ENCODE measurements around the gene SMIM32. TPM values are rescaled to one million over a fixed set of nuclear protein-coding genes. Genes with fewer than 3 reads are reported as not detected.

SMIM32 gene
- not detected for total RNA-seq

- no peak for DNase-seq
- no peak within 1 kb of the TSS for H3K27ac Mint-ChIP-seq
- no peaks in the 10 kb centered on the region for H3K9me3 Mint-ChIP-seq
- H3K27me3 Mint-ChIP-seq: peaks cover 50% of the 10 kb centered on the region
- H3K4me1 Mint-ChIP-seq: no peaks in the 10 kb centered on the region
- CTCF ChIA-PET: no interaction called here
- H3K36me3 Mint-ChIP-seq (ENCODE audit: low read depth): no peaks in the 10 kb centered on the region
- POLR2A ChIA-PET: no interaction called here
- H3K4me3 Mint-ChIP-seq: no peak within 1 kb of the TSS
Measured at GRCh38 chr5:136192526-136193321, at the start of gene SMIM32. TSS of gene SMIM32 (minus strand) at chr5:136193162. CDS start at chr5:136192524, 638 bp downstream.

GRCh38 chr5:136242611-136243010 is 49.6 kb upstream of the SMIM32 start:
- CTCF ChIA-PET: no interaction called here

GRCh38 chr5:136242136-136242535 is 49.2 kb upstream of the SMIM32 start:
- no peaks in the 10 kb centered on the region for H3K36me3 Mint-ChIP-seq (ENCODE audit: low read depth)
- H3K4me3 Mint-ChIP-seq: no peak overlapping the region
- H3K4me1 Mint-ChIP-seq: no peaks in the 10 kb centered on the region
- no peaks in the 10 kb centered on the region for H3K9me3 Mint-ChIP-seq
- peaks cover 4% of the 10 kb centered on the region for H3K27me3 Mint-ChIP-seq
- no peak overlapping the region for H3K27ac Mint-ChIP-seq
- no peak for DNase-seq
- ChIA-PET CTCF (no interaction called here), POLR2A (no interaction called here)

More at GRCh38 chr5:136242611-136243010, 49.6 kb upstream of the SMIM32 start:
- no peaks in the 10 kb centered on the region for H3K4me1 Mint-ChIP-seq
- H3K4me3 Mint-ChIP-seq: no peak overlapping the region
- peaks cover 4% of the 10 kb centered on the region for H3K27me3 Mint-ChIP-seq
- H3K36me3 Mint-ChIP-seq (ENCODE audit: low read depth): no peaks in the 10 kb centered on the region
- POLR2A ChIA-PET: no interaction called here
- H3K27ac Mint-ChIP-seq: no peak overlapping the region
- no peak for DNase-seq
- no peaks in the 10 kb centered on the region for H3K9me3 Mint-ChIP-seq

GRCh38 chr5:136240894-136241293 is 47.9 kb upstream of the SMIM32 start:
- Mint-ChIP-seq H3K27ac (no peak overlapping the region), H3K4me3 (no peak overlapping the region), H3K27me3 (peaks cover 4% of the 10 kb centered on the region), H3K9me3 (no peaks in the 10 kb centered on the region), H3K4me1 (no peaks in the 10 kb centered on the region), H3K36me3 (ENCODE audit: low read depth) (no peaks in the 10 kb centered on the region)
- ChIA-PET CTCF (interaction anchor here (1.8 kb wide), 1 partner anchor 9 kb away, joined by 6 read pairs; no protein-coding TSS in a partner anchor), POLR2A (no interaction called here)
- DNase-seq: no peak

GRCh38 chr5:136236479-136237083 is 43.6 kb upstream of the SMIM32 start:
- POLR2A ChIA-PET: no interaction called here
- H3K36me3 Mint-ChIP-seq (ENCODE audit: low read depth): no peaks in the 10 kb centered on the region

GRCh38 chr5:136235321-136235720 is 42.4 kb upstream of the SMIM32 start:
- Mint-ChIP-seq H3K4me1 (no peaks in the 10 kb centered on the region), H3K27ac (no peak overlapping the region), H3K9me3 (no peaks in the 10 kb centered on the region), H3K27me3 (peaks cover 4% of the 10 kb centered on the region), H3K36me3 (ENCODE audit: low read depth) (no peaks in the 10 kb centered on the region), H3K4me3 (no peak overlapping the region)
- ChIA-PET CTCF (no interaction called here), POLR2A (no interaction called here)
- DNase-seq: no peak

More at GRCh38 chr5:136236479-136237083, 43.6 kb upstream of the SMIM32 start:
- Mint-ChIP-seq H3K27me3 (peaks cover 4% of the 10 kb centered on the region), H3K4me1 (no peaks in the 10 kb centered on the region), H3K9me3 (no peaks in the 10 kb centered on the region), H3K27ac (no peak overlapping the region), H3K4me3 (no peak overlapping the region)
- no peak for DNase-seq
- CTCF ChIA-PET: interaction anchor here (0.5 kb wide), 1 partner anchor 559 kb away, joined by 3 read pairs; no protein-coding TSS in a partner anchor

GRCh38 chr5:136232316-136232715 is 39.4 kb upstream of the SMIM32 start:
- ChIA-PET CTCF (interaction anchor here (1.4 kb wide), 1 partner anchor 17 kb away, joined by 4 read pairs; no protein-coding TSS in a partner anchor), POLR2A (no interaction called here)
- Mint-ChIP-seq H3K27me3 (peaks cover 4% of the 10 kb centered on the region), H3K4me3 (no peak overlapping the region), H3K36me3 (ENCODE audit: low read depth) (no peaks in the 10 kb centered on the region), H3K9me3 (no peaks in the 10 kb centered on the region), H3K27ac (no peak overlapping the region), H3K4me1 (no peaks in the 10 kb centered on the region)
- no peak for DNase-seq

GRCh38 chr5:136230176-136230575 is 37.2 kb upstream of the SMIM32 start:
- Mint-ChIP-seq H3K36me3 (ENCODE audit: low read depth) (no peaks in the 10 kb centered on the region), H3K27ac (no peak overlapping the region), H3K4me3 (no peak overlapping the region), H3K27me3 (peaks cover 4% of the 10 kb centered on the region), H3K4me1 (no peaks in the 10 kb centered on the region), H3K9me3 (no peaks in the 10 kb centered on the region)
- no peak for DNase-seq
- ChIA-PET CTCF (no interaction called here), POLR2A (no interaction called here)

GRCh38 chr5:136228136-136228757 is 35.3 kb upstream of the SMIM32 start:
- no peak for DNase-seq
- Mint-ChIP-seq H3K4me3 (no peak overlapping the region), H3K27me3 (peaks cover 4% of the 10 kb centered on the region), H3K27ac (no peak overlapping the region), H3K9me3 (no peaks in the 10 kb centered on the region), H3K36me3 (ENCODE audit: low read depth) (no peaks in the 10 kb centered on the region), H3K4me1 (no peaks in the 10 kb centered on the region)
- POLR2A ChIA-PET: no interaction called here
- CTCF ChIA-PET: no interaction called here

GRCh38 chr5:136226401-136226800 is 33.4 kb upstream of the SMIM32 start:
- ChIA-PET CTCF (no interaction called here), POLR2A (no interaction called here)
- Mint-ChIP-seq H3K27me3 (peaks cover 4% of the 10 kb centered on the region), H3K4me1 (no peaks in the 10 kb centered on the region), H3K27ac (no peak overlapping the region), H3K9me3 (no peaks in the 10 kb centered on the region), H3K4me3 (no peak overlapping the region), H3K36me3 (ENCODE audit: low read depth) (no peaks in the 10 kb centered on the region)
- no peak for DNase-seq

GRCh38 chr5:136225796-136226195 is 32.8 kb upstream of the SMIM32 start:
- Mint-ChIP-seq H3K4me1 (no peaks in the 10 kb centered on the region), H3K9me3 (no peaks in the 10 kb centered on the region), H3K27ac (no peak overlapping the region), H3K27me3 (peaks cover 4% of the 10 kb centered on the region), H3K4me3 (no peak overlapping the region), H3K36me3 (ENCODE audit: low read depth) (no peaks in the 10 kb centered on the region)
- DNase-seq: no peak
- ChIA-PET POLR2A (no interaction called here), CTCF (no interaction called here)

GRCh38 chr5:136222580-136223235 is 29.7 kb upstream of the SMIM32 start:
- no peak for DNase-seq
- H3K9me3 Mint-ChIP-seq: peaks cover 4% of the 10 kb centered on the region
- no peaks in the 10 kb centered on the region for H3K4me1 Mint-ChIP-seq
- H3K36me3 Mint-ChIP-seq (ENCODE audit: low read depth): no peaks in the 10 kb centered on the region
- ChIA-PET POLR2A (no interaction called here), CTCF (no interaction called here)
- no peak overlapping the region for H3K4me3 Mint-ChIP-seq
- no peaks in the 10 kb centered on the region for H3K27me3 Mint-ChIP-seq
- H3K27ac Mint-ChIP-seq: no peak overlapping the region

- Mint-ChIP-seq H3K27ac (no peak overlapping the region), H3K27me3 (no peaks in the 10 kb centered on the region), H3K36me3 (ENCODE audit: low read depth) (no peaks in the 10 kb centered on the region), H3K4me3 (no peak overlapping the region), H3K4me1 (no peaks in the 10 kb centered on the region), H3K9me3 (peaks cover 4% of the 10 kb centered on the region)
- ChIA-PET POLR2A (no interaction called here), CTCF (no interaction called here)
- DNase-seq: no peak
Measured at GRCh38 chr5:136221340-136221739, 28.4 kb upstream of the SMIM32 start.

Data from activated CD4-positive, alpha-beta memory T cell treated with anti-CD3 and anti-CD28 coated beads, Interleukin-2, amount 10 ng/mL, durations not matched to agents 7 days and 5 days (primary cell).